AG09319 (cell line): ENCODE results near the gene CCDC116.

Experiments
- DNase-seq: peaks from one replicate; pipeline ENCODE4 v3.0.0-alpha.2; 2010; ENCODE audit warnings: low read depth; ENCODE audit errors: extremely low read depth
- TF ChIP-seq, protein P1 (sequence below): IDR thresholded peaks from 2 replicates; pipeline ENCODE4 v1.5.1; 2011; ENCODE audit warnings: low read depth, mild to moderate bottlenecking, inconsistent platforms, low read length, moderate library complexity

CCDC116 gene

GRCh38 chr22:21652547-21653545 is 20.3 kb downstream of the CCDC116 start:
- no peak for DNase-seq
- TF ChIP-seq, protein P1, sequence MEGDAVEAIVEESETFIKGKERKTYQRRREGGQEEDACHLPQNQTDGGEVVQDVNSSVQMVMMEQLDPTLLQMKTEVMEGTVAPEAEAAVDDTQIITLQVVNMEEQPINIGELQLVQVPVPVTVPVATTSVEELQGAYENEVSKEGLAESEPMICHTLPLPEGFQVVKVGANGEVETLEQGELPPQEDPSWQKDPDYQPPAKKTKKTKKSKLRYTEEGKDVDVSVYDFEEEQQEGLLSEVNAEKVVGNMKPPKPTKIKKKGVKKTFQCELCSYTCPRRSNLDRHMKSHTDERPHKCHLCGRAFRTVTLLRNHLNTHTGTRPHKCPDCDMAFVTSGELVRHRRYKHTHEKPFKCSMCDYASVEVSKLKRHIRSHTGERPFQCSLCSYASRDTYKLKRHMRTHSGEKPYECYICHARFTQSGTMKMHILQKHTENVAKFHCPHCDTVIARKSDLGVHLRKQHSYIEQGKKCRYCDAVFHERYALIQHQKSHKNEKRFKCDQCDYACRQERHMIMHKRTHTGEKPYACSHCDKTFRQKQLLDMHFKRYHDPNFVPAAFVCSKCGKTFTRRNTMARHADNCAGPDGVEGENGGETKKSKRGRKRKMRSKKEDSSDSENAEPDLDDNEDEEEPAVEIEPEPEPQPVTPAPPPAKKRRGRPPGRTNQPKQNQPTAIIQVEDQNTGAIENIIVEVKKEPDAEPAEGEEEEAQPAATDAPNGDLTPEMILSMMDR = no peak

DNA sequence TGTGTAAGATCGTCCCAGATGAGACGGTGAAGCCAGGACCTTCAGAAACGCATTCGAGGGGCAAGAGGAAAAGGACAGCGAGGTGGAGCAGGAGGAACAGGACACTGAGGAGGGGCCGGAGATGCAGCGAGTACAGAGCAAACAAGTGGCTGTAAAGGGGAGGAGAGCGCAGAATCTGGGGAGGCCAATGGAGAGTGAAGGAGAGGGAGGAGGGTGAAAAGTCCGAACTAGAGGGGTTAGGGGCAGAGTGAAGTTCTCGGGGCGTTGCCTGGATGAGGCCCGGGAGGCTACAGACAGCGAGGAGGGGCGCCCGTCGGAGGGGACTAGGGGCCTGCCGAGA is 24.4 kb downstream of the CCDC116 start:
- TF ChIP-seq, protein P1 = no peak
- no peak for DNase-seq

DNA sequence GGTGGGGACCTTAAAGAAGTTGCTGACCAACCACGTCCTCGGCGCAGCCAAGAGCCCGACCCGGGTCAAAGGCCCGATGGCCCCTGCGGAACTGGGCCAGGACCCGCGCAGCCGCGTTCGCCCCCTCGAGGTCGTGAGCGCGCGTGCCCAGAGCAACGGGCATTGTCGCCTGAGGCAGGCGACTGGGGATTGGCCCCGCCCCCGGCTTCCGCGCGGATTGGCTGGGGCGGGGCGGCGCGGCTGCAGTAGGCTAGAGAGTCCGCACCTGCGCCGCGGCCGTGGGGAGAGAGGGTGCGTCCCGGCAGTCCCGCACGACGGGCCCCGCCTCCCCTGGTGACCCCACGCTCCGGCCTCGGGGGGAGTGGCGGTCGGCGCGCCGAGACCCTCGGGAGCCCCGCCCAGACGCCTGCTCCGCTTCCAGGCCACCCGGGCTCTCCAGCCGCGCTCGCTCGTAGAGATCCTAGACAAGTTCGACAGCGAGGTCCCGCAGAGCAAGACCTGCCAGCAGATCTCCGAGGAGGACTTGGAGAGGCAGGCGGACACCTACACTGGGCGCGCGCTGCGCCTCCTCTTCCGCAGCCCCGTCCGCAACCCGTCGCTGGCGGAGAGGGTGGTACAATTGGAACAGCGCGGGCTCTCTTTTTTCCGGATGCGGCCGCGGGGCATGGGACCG is 24.9 kb downstream of the CCDC116 start:
- TF ChIP-seq, protein P1 = no peak
- DNase-seq = no peak

GRCh38 chr22:21659864-21660525 is 27.4 kb downstream of the CCDC116 start:
- no peak for DNase-seq

GRCh38 chr22:21660904-21661303 is 28.3 kb downstream of the CCDC116 start:
- no peak for DNase-seq
- TF ChIP-seq, protein P1 = no peak

More at GRCh38 chr22:21659864-21660525, 27.4 kb downstream of the CCDC116 start:
- TF ChIP-seq, protein P1 = no peak

DNA sequence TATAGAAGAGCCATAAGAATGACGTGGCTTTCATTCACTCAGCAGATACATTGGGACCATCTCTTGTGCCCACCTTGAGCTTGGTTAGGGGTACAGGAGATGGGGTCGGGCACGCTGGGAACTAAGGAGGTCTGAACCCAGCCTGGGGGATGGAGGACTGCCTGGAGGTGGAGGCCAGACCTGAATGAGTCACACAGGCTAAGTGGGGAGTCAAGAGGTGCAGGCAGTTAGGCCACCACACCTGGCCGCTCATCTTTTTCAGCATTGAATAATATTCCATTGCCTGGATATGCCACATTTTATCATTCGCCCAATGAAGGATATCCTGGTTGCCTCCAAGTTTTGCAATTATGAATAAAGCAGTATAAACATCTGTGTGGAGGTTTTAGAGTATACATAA is 29.4 kb downstream of the CCDC116 start:
- no peak for DNase-seq
- TF ChIP-seq, protein P1 = no peak
